Liver (tissue), 9 donors: ENCODE data around the gene EIPR1. TPM values are rescaled to one million over a fixed set of nuclear protein-coding genes. Genes with fewer than 3 reads are reported as not detected.

Experiments
- DNase-seq: peaks from one replicate; pipeline ENCODE4 v3.0.0-alpha.2; 2017; ENCODE audit warnings: low spot score
- H3K27ac ChIP-seq, 2 donors: one replicate each; pipeline ENCODE4 v1.7.0; 2013; ENCODE audit warnings: inconsistent platforms in 2 of 2, low read length in 2 of 2, control low read depth in 1 of 2, low read depth in 1 of 2, mild to moderate bottlenecking in 1 of 2
- H3K27me3 ChIP-seq, 4 donors: one replicate each; pipeline versions ENCODE4 v1.6.1 to v1.7.0; 2013; ENCODE audit warnings: low read length in 3 of 4, inconsistent platforms in 1 of 4, mild to moderate bottlenecking in 1 of 4, moderate library complexity in 1 of 4; ENCODE audit not compliant: control insufficient read depth in 4 of 4, insufficient read depth in 4 of 4
- H3K36me3 ChIP-seq, 4 donors: one replicate each; pipeline versions ENCODE4 v1.6.1 to v1.7.0; 2013; ENCODE audit warnings: low read length in 3 of 4, mild to moderate bottlenecking in 3 of 4, low read depth in 1 of 4, moderate library complexity in 1 of 4; ENCODE audit not compliant: control insufficient read depth in 4 of 4, insufficient read depth in 3 of 4
- H3K4me1 ChIP-seq, 4 donors: one replicate each; pipeline versions ENCODE4 v1.6.1 to v1.7.0; 2013; ENCODE audit warnings: low read length in 3 of 4, mild to moderate bottlenecking in 3 of 4, moderate library complexity in 1 of 4; ENCODE audit not compliant: control insufficient read depth in 4 of 4, insufficient read depth in 4 of 4
- H3K4me3 ChIP-seq, 3 donors: one replicate each; pipeline versions ENCODE4 v1.6.1 to v1.7.0; 2013; ENCODE audit warnings: low read length in 3 of 3, control low read depth in 1 of 3, low read depth in 1 of 3, mild to moderate bottlenecking in 1 of 3
- H3K9ac ChIP-seq, 2 donors: one replicate each; pipeline ENCODE4 v1.7.0; 2013; ENCODE audit warnings: low read length in 2 of 2, mild to moderate bottlenecking in 2 of 2, moderate library complexity in 2 of 2, control low read depth in 1 of 2, low read depth in 1 of 2
- H3K9me3 ChIP-seq, 4 donors: one replicate each; pipeline versions ENCODE4 v1.6.1 to v1.7.0; 2013; ENCODE audit warnings: low read length in 3 of 4; ENCODE audit not compliant: control insufficient read depth in 4 of 4
- EGR1 ChIP-seq, 2 donors: IDR thresholded peaks; 2 replicates each; pipeline ENCODE4 v1.6.1; 2016 to 2018; ENCODE audit warnings: antibody characterized with exemption in 2 of 2, low read depth in 2 of 2
- FOXA1 ChIP-seq: IDR thresholded peaks from 2 replicates; pipeline ENCODE4 v1.6.1; 2016; ENCODE audit warnings: antibody characterized with exemption
- FOXA2 ChIP-seq: IDR thresholded peaks from 2 replicates; pipeline ENCODE4 v1.6.1; 2016; ENCODE audit warnings: antibody characterized with exemption
- GABPA ChIP-seq, 2 donors: IDR thresholded peaks in 1 of 2; conservative IDR thresholded peaks in 1 of 2; 2 replicates each; pipeline ENCODE4 v1.6.1; 2016; ENCODE audit warnings: antibody characterized with exemption in 2 of 2, mild to moderate bottlenecking in 1 of 2, moderate library complexity in 1 of 2
- HNF4A ChIP-seq, 2 donors: conservative IDR thresholded peaks; 2 replicates each; pipeline ENCODE4 v1.6.1; 2016; ENCODE audit warnings: antibody characterized with exemption in 2 of 2, mild to moderate bottlenecking in 2 of 2
- HNF4G ChIP-seq: IDR thresholded peaks from 2 replicates; pipeline ENCODE4 v1.6.1; 2016; ENCODE audit warnings: antibody characterized with exemption
- JUND ChIP-seq, 2 donors: IDR thresholded peaks; 2 replicates each; pipeline ENCODE4 v1.6.1; 2016; ENCODE audit warnings: antibody characterized with exemption in 2 of 2
- NR2F2 ChIP-seq: IDR thresholded peaks from 2 replicates; pipeline ENCODE4 v1.6.1; 2016; ENCODE audit warnings: antibody characterized with exemption
- RAD21 ChIP-seq, 2 donors: IDR thresholded peaks; 2 replicates each; pipeline ENCODE4 v1.6.1; 2016; ENCODE audit warnings: antibody characterized with exemption in 2 of 2, mild to moderate bottlenecking in 2 of 2
- RXRA ChIP-seq, 2 donors: IDR thresholded peaks; 2 replicates each; pipeline ENCODE4 v1.6.1; 2017 to 2018; ENCODE audit warnings: antibody characterized with exemption in 2 of 2, mild to moderate bottlenecking in 1 of 2
- SP1 ChIP-seq: IDR thresholded peaks from 2 replicates; pipeline ENCODE4 v1.6.1; 2018; ENCODE audit warnings: antibody characterized with exemption, mild to moderate bottlenecking
- TAF1 ChIP-seq: conservative IDR thresholded peaks from 2 replicates; pipeline ENCODE4 v1.6.1; 2016; ENCODE audit warnings: antibody characterized with exemption, mild to moderate bottlenecking
- YY1 ChIP-seq: IDR thresholded peaks from 2 replicates; pipeline ENCODE4 v1.6.1; 2016; ENCODE audit warnings: antibody characterized with exemption, mild to moderate bottlenecking
- WGBS: extraction: QIAGEN DNeasy Blood & Tissue Kit; methylation state at CpG from one replicate; pipeline ENCODE4 v1.1.7; 2013; 5-methylcytosine and 5-hydroxymethylcytosine counted together
- polyA plus RNA-seq, 2 donors: library from polyadenylated mRNA; stranded (reverse) in 1 of 2; unstranded in 1 of 2; fragments of 200-250 nt in 1 of 2; fragments of >200 nt in 1 of 2; fragmentation: Nextera tagmentation in 1 of 2; extraction: Ambion mirVana in 1 of 2; gene quantifications; one replicate each; pipeline versions ENCODE4 v1.2.1 to v1.2.3, GENCODE V29; 2013 to 2015
- total RNA-seq, 2 donors: library from RNA; depleted of rRNA; stranded (reverse); fragments of >200 nt; gene quantifications; one replicate each; pipeline ENCODE4 v1.2.3, GENCODE V29; 2014
- TF ChIP-seq, protein P1 (sequence below): IDR thresholded peaks from 2 replicates; pipeline ENCODE4 v1.6.1; 2016; ENCODE audit warnings: antibody characterized with exemption, mild to moderate bottlenecking
- TF ChIP-seq, protein P2 (sequence below): fragments of 150-350 bp; IDR thresholded peaks from 2 replicates; pipeline ENCODE4 v1.5.1; 2017; ENCODE audit warnings: improper control_type of control experiment, low read depth, low read length; ENCODE audit not compliant: missing input control
- TF ChIP-seq, protein P3 (sequence below): IDR thresholded peaks from 2 replicates; pipeline ENCODE4 v1.6.1; 2016; ENCODE audit warnings: antibody characterized with exemption
- TF ChIP-seq, protein P4 (sequence below): IDR thresholded peaks from 2 replicates; pipeline ENCODE4 v1.6.1; 2016; ENCODE audit warnings: antibody characterized with exemption
- TF ChIP-seq, protein P5 (sequence below): IDR thresholded peaks from 2 replicates; pipeline ENCODE4 v1.6.1; 2016; ENCODE audit warnings: antibody characterized with exemption
- donor health status: healthy.
- donor health status: healthy.
- donor health status: healthy.
- donor health status: healthy.
- donor health status: healthy.

The EIPR1 gene
- total and polyA plus RNA-seq, 4 donors, result 7.6 to 12.1 (median 11.4) TPM

DNA sequence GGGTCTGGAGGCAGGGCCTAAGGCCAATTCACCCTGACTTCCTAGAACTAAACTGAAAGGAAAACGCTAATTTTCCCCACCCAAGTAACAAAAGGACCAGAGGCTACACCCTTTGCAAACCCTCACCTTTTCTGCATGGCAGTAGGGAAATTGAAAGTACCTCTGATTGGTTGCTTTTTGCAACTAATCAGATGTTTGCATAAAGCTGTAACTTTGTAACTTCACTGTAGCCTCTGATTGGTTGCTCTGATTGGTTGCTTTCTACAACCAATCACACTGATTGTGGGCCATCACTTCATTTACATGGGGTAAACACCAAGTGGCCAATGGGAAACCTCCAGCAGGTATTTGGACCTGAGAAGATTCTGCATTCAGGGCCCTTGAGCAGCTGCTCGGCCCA lies 20.8 kb downstream of the EIPR1 start:
- H3K9ac ChIP-seq, result no peak overlapping the region
- H3K9me3 ChIP-seq, result no peaks in the 10 kb centered on the region
- H3K4me3 ChIP-seq, result no peak overlapping the region
- TF ChIP-seq HNF4A (conservative IDR thresholded peaks at IDR 0.05), result no peak
- TF ChIP-seq, protein P1, sequence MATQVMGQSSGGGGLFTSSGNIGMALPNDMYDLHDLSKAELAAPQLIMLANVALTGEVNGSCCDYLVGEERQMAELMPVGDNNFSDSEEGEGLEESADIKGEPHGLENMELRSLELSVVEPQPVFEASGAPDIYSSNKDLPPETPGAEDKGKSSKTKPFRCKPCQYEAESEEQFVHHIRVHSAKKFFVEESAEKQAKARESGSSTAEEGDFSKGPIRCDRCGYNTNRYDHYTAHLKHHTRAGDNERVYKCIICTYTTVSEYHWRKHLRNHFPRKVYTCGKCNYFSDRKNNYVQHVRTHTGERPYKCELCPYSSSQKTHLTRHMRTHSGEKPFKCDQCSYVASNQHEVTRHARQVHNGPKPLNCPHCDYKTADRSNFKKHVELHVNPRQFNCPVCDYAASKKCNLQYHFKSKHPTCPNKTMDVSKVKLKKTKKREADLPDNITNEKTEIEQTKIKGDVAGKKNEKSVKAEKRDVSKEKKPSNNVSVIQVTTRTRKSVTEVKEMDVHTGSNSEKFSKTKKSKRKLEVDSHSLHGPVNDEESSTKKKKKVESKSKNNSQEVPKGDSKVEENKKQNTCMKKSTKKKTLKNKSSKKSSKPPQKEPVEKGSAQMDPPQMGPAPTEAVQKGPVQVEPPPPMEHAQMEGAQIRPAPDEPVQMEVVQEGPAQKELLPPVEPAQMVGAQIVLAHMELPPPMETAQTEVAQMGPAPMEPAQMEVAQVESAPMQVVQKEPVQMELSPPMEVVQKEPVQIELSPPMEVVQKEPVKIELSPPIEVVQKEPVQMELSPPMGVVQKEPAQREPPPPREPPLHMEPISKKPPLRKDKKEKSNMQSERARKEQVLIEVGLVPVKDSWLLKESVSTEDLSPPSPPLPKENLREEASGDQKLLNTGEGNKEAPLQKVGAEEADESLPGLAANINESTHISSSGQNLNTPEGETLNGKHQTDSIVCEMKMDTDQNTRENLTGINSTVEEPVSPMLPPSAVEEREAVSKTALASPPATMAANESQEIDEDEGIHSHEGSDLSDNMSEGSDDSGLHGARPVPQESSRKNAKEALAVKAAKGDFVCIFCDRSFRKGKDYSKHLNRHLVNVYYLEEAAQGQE, result no peak
- no peak for TF ChIP-seq TAF1
- no peak for TF ChIP-seq NR2F2
- TF ChIP-seq RXRA (IDR thresholded peaks at IDR 0.05), result no peak
- no peak for TF ChIP-seq RAD21 (IDR thresholded peaks at IDR 0.05)
- TF ChIP-seq FOXA1, result no peak
- TF ChIP-seq EGR1 (IDR thresholded peaks at IDR 0.05; ENCODE audit: low read depth in 2 of 2), result no peak
- no peak for TF ChIP-seq YY1
- TF ChIP-seq, protein P2, sequence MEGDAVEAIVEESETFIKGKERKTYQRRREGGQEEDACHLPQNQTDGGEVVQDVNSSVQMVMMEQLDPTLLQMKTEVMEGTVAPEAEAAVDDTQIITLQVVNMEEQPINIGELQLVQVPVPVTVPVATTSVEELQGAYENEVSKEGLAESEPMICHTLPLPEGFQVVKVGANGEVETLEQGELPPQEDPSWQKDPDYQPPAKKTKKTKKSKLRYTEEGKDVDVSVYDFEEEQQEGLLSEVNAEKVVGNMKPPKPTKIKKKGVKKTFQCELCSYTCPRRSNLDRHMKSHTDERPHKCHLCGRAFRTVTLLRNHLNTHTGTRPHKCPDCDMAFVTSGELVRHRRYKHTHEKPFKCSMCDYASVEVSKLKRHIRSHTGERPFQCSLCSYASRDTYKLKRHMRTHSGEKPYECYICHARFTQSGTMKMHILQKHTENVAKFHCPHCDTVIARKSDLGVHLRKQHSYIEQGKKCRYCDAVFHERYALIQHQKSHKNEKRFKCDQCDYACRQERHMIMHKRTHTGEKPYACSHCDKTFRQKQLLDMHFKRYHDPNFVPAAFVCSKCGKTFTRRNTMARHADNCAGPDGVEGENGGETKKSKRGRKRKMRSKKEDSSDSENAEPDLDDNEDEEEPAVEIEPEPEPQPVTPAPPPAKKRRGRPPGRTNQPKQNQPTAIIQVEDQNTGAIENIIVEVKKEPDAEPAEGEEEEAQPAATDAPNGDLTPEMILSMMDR, result no peak
- no peak for TF ChIP-seq SP1
- TF ChIP-seq, protein P3, sequence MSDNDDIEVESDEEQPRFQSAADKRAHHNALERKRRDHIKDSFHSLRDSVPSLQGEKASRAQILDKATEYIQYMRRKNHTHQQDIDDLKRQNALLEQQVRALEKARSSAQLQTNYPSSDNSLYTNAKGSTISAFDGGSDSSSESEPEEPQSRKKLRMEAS, result no peak
- TF ChIP-seq, protein P4, sequence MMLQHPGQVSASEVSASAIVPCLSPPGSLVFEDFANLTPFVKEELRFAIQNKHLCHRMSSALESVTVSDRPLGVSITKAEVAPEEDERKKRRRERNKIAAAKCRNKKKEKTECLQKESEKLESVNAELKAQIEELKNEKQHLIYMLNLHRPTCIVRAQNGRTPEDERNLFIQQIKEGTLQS, result no peak
- TF ChIP-seq, protein P5, sequence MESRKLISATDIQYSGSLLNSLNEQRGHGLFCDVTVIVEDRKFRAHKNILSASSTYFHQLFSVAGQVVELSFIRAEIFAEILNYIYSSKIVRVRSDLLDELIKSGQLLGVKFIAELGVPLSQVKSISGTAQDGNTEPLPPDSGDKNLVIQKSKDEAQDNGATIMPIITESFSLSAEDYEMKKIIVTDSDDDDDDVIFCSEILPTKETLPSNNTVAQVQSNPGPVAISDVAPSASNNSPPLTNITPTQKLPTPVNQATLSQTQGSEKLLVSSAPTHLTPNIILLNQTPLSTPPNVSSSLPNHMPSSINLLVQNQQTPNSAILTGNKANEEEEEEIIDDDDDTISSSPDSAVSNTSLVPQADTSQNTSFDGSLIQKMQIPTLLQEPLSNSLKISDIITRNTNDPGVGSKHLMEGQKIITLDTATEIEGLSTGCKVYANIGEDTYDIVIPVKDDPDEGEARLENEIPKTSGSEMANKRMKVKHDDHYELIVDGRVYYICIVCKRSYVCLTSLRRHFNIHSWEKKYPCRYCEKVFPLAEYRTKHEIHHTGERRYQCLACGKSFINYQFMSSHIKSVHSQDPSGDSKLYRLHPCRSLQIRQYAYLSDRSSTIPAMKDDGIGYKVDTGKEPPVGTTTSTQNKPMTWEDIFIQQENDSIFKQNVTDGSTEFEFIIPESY, result no peak
- TF ChIP-seq JUND (IDR thresholded peaks at IDR 0.05), result no peak
- no peak for TF ChIP-seq FOXA2
- TF ChIP-seq GABPA (IDR thresholded peaks at IDR 0.05 in 1 of 2, conservative IDR thresholded peaks at IDR 0.05 in 1 of 2), result no peak
- no peak for TF ChIP-seq HNF4G
- peaks cover 0 to 5% (median 0%) of the 10 kb centered on the region in 4 donors for H3K36me3 ChIP-seq
- no peak for DNase-seq
- WGBS, result 75% methylated on average over 2 of the region's 2 CpGs
- no peaks in the 10 kb centered on the region for H3K4me1 ChIP-seq
- no peak overlapping the region for H3K27ac ChIP-seq
- H3K27me3 ChIP-seq, result no peaks in the 10 kb centered on the region
